Cardiac muscle cell (in vitro differentiated cells and primary cell): ENCODE data around the gene CYB5R3. TPM values are rescaled to one million over a fixed set of nuclear protein-coding genes. Genes with fewer than 3 reads are reported as not detected.
"Not testable (repeated sequence)": the region's sequence is repeated elsewhere in the genome, so short reads cannot be mapped to it uniquely, and the experiment has no call there.

Source experiments
- DNase-seq, 2 donors: peaks; one replicate each; pipeline versions ENCODE4 v3.0.0 to v3.0.0-alpha.2; 2010 to 2017; ENCODE audit warnings: low read depth in 1 of 2, low spot score in 1 of 2
- H3K27ac ChIP-seq: fragments of 200-600 bp; sonication (generic); 2 replicates; pipeline ENCODE4 v1.5.1; 2016
- H3K27me3 ChIP-seq: fragments of 200-600 bp; sonication (generic); 2 replicates; pipeline ENCODE4 v1.6.0; 2016; ENCODE audit warnings: control low read depth
- H3K36me3 ChIP-seq: fragments of 200-600 bp; sonication (generic); 2 replicates; pipeline ENCODE4 v1.5.1; 2016; ENCODE audit warnings: control low read depth
- H3K4me1 ChIP-seq: fragments of 200-600 bp; sonication (generic); 2 replicates; pipeline ENCODE4 v1.8.1; 2017; ENCODE audit warnings: low read depth, mild to moderate bottlenecking, mixed run types
- H3K4me3 ChIP-seq: fragments of 200-600 bp; sonication (generic); 2 replicates; pipeline ENCODE4 v1.5.1; 2016; ENCODE audit warnings: mild to moderate bottlenecking
- H3K9me3 ChIP-seq: fragments of 200-600 bp; sonication (generic); 2 replicates; pipeline ENCODE4 v1.5.1; 2017; ENCODE audit warnings: low read depth, mild to moderate bottlenecking, control low read depth
- CTCF ChIP-seq: IDR thresholded peaks from 2 replicates; pipeline ENCODE4 v1.5.1; 2012; ENCODE audit warnings: low read depth, mild to moderate bottlenecking, low read length
- polyA plus RNA-seq: library from polyadenylated mRNA; unstranded; fragments of >200 nt; fragmentation: Nextera tagmentation; extraction: Ambion mirVana; gene quantifications from 2 replicates; pipeline ENCODE4 v1.2.1, GENCODE V29; 2016
- total RNA-seq: library from RNA; depleted of rRNA; stranded (reverse); fragments of >200 nt; gene quantifications from 2 replicates; pipeline ENCODE4 v1.2.3, GENCODE V29; 2016

CYB5R3 gene
- total and polyA plus RNA-seq, 2 experiments from 2014 or later: 180 to 366 TPM

GRCh38 chr22:42670921-42671709 lies 21.9 kb upstream of the CYB5R3 start:
- TF ChIP-seq CTCF: no peak
- Histone ChIP-seq H3K27ac (no peak overlapping the region), H3K36me3 (no peaks in the 10 kb centered on the region), H3K4me1 (no peaks in the 10 kb centered on the region), H3K4me3 (no peak overlapping the region), H3K9me3 (no peaks in the 10 kb centered on the region), H3K27me3 (no peaks in the 10 kb centered on the region)
- DNase-seq: peak in 1 of 2 donors; percentile 50

- no peaks in the 10 kb centered on the region for H3K9me3 ChIP-seq
- H3K36me3 ChIP-seq: no peaks in the 10 kb centered on the region
- H3K4me1 ChIP-seq: no peaks in the 10 kb centered on the region
- TF ChIP-seq CTCF: no peak
- peaks cover 5% of the 10 kb centered on the region for H3K27me3 ChIP-seq
- no peak overlapping the region for H3K4me3 ChIP-seq
- H3K27ac ChIP-seq: no peak overlapping the region
- DNase-seq: no peak
Observed at GRCh38 chr22:42670046-42670445, 20.9 kb upstream of the CYB5R3 start.

- H3K27ac ChIP-seq, H3K9me3 ChIP-seq, H3K4me3 ChIP-seq, DNase-seq, H3K4me1 ChIP-seq, H3K36me3 ChIP-seq: not testable (repeated sequence)
- peaks cover 28% of the 10 kb centered on the region for H3K27me3 ChIP-seq
Observed at GRCh38 chr22:42666393-42666792, 17.2 kb upstream of the CYB5R3 start.

GRCh38 chr22:42664976-42665831 lies 16.0 kb upstream of the CYB5R3 start:
- no peak for TF ChIP-seq CTCF
- Histone ChIP-seq H3K4me3 (no peak overlapping the region), H3K27me3 (peaks cover 28% of the 10 kb centered on the region), H3K27ac (no peak overlapping the region), H3K36me3 (no peaks in the 10 kb centered on the region), H3K9me3 (no peaks in the 10 kb centered on the region), H3K4me1 (no peaks in the 10 kb centered on the region)
- no peak for DNase-seq

GRCh38 chr22:42661985-42662831 lies 13.0 kb upstream of the CYB5R3 start:
- peaks cover 28% of the 10 kb centered on the region for H3K27me3 ChIP-seq
- no peaks in the 10 kb centered on the region for H3K9me3 ChIP-seq
- TF ChIP-seq CTCF: peak; percentile 79
- peak; percentile 76 to 86 for DNase-seq
- no peaks in the 10 kb centered on the region for H3K36me3 ChIP-seq
- H3K4me1 ChIP-seq: no peaks in the 10 kb centered on the region
- H3K4me3 ChIP-seq: peak overlapping the region; percentile 39
- no peak overlapping the region for H3K27ac ChIP-seq
